ENCODE data around the gene AHCYL1.
"Not testable (repeated sequence)": the region's sequence is repeated elsewhere in the genome, so short reads cannot be mapped to it uniquely, and the experiment has no call there.

Gene AHCYL1

DNA sequence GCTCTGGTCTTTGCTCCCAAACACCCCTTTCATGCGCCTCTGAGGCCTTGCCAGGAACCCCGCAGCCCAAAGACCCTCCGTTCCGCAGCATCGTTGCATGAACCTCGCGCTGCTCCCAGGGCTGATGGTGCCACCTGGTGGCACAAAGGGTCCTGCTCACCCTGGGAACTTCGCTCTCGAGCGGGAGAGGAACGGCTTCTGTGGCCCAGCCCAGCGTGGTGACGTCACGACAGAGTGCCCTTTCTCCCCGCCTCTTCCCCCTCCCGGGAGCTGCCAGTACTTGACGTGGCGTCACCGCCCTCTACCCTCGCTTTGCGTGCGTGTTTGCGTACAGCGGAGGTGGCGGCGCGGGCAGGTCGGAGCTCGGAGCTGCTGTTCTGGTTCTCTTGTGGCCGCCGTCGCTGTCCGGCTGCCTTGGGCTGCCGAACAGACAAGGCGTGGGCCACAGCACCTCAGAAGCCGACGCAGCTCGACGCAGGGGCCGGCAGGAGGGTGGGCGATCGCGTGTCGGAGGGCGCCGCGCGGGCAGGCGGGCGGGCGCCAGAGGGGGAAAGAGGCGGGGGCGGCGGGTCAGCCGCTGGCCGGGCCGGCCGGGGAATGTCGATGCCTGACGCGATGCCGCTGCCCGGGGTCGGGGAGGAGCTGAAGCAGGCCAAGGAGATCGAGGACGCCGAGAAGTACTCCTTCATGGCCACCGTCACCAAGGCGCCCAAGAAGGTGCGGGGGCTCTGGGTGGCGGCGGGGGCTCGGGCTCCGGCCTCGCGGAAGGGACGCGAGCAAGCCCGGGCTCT lies at the start of gene AHCYL1:
AHCYL1 (plus strand) TSS at position 310 of the 791 bp plus-strand sequence; CDS start at position 598, 288 bp downstream.
- DNase-seq (ENCODE audit: low read depth) = peak; percentile 97
- H3K4me3 ChIP-seq (ENCODE audit: low read depth, low read length) = peak within 1 kb of the TSS; percentile 88

DNA sequence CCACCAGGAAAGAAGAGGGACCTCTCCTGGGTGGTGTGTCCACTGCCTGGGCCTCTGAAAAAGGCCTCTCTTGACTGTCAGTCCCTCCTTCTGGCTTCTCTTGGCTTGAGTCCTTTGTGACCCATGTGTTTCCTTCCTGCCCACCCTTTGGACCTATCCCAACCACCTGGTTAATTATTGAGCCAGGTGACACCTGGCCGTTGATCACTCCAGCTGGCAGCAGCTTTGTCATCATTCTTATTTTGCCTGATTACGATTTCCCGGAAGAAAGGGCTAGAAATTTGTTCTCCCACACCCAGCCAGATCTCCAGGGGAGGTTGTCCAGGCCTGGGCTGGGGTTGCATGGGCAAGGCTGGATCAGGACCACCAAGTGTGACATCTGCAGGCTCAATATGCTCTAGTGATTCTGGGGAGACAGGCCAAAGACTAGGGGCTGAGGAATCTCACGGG lies 49.1 kb upstream of the AHCYL1 start:
- DNase-seq (ENCODE audit: low read depth) = no peak
- H3K4me3 ChIP-seq (ENCODE audit: low read depth, low read length) = no peak overlapping the region

- H3K4me3 ChIP-seq (ENCODE audit: low read depth, low read length) = no peak overlapping the region
- no peak for DNase-seq (ENCODE audit: low read depth)
Measured at GRCh38 chr1:109937738-109938137, 46.8 kb upstream of the AHCYL1 start.

- H3K4me3 ChIP-seq (ENCODE audit: low read depth, low read length) = no peak overlapping the region
- DNase-seq (ENCODE audit: low read depth) = no peak
Measured at GRCh38 chr1:109938556-109938955, 46.0 kb upstream of the AHCYL1 start.

DNA sequence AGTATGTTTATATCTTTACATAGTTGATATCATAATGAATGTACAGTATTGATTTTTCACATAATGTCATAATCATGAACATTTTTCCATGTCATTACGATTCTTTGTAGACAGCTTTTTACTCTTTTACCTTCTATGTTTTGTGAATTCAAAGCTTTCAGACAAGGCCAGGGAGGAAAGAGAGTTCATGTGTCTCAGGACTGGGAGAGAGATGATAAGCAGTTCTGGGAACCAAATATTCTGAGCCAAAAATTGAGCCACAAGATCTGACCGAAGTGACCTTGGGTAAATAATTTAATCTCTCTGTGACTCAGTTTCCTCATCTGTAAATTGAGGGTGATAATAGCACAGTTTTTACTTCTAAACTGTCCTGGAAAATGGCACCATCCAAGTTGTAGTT lies 42.1 kb upstream of the AHCYL1 start:
- H3K4me3 ChIP-seq (ENCODE audit: low read depth, low read length) = no peak overlapping the region
- DNase-seq (ENCODE audit: low read depth) = no peak

DNA sequence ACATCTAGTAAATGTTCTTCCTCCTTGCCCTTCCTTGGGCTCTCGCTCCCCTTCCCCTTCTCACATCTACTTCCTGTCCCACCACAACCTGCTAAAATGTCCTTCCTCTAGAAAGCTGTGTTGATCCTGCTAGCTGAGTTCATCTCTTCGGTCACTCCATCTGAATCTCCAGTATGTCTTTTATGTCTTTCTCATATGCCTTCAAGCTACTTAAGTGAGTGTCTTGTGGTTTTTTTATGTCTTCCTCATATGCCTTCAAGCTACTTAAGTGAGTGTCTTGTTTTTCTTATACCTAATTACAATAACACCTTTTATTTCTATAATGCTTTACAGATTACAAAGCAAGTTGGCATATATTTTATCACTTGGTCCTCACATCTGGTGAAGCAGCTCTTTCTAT lies 40.0 kb upstream of the AHCYL1 start:
- no peak for DNase-seq (ENCODE audit: low read depth)
- no peak overlapping the region for H3K4me3 ChIP-seq (ENCODE audit: low read depth, low read length)

GRCh38 chr1:109946511-109946910 lies 38.1 kb upstream of the AHCYL1 start:
- H3K4me3 ChIP-seq (ENCODE audit: low read depth, low read length) = no peak overlapping the region
- no peak for DNase-seq (ENCODE audit: low read depth)

DNA sequence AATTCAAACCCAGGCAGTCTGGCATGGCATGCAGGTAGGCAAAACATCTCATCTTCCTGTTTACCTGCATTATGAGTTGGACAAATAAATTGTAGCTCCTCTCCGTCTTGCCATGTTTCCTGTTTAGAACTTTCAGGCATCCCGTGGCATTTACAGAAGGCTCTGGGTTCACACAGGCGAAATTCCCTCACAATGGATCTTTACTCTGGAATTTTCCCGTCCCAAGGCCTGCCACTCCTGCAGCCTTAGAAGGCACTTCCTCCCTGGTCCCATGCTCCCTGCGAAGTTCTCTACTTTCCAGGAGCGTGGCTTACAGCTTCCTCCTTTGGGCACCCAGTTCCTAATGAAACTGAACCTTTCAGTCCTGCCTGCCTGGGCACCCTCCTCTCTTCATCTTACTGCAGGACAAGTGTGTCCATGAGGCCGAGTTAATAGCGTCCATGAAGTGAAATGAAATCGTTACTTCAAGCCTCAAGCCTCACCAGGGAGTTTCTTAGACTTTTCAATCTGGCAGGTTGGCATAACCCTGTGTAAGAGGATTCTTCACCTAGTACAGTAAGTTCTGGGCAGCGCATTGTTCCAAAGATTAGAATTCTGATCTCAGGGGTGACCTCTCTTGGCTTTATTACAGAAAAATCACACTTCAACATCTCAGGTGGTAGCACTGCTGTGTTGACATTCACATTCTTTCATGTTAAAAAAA lies 36.8 kb upstream of the AHCYL1 start:
- no peak overlapping the region for H3K4me3 ChIP-seq (ENCODE audit: low read depth, low read length)
- no peak for DNase-seq (ENCODE audit: low read depth)

DNA sequence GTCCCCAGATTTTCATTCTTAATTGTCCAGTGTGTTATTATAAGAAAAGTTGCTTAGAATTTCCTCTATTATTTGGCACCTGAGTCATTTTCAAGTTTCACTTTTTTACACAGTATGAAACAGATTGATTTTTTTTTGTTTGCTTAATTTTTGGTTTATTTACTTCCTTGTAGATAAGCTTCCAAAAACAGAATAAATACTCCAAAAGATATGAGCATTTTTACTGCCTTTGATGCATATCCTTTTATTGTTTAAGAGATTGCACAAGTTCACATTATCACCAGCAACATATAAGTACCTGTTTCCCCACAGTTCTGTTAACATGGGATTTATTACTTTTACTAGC lies 36.3 kb upstream of the AHCYL1 start:
- no peak overlapping the region for H3K4me3 ChIP-seq (ENCODE audit: low read depth, low read length)
- no peak for DNase-seq (ENCODE audit: low read depth)

DNA sequence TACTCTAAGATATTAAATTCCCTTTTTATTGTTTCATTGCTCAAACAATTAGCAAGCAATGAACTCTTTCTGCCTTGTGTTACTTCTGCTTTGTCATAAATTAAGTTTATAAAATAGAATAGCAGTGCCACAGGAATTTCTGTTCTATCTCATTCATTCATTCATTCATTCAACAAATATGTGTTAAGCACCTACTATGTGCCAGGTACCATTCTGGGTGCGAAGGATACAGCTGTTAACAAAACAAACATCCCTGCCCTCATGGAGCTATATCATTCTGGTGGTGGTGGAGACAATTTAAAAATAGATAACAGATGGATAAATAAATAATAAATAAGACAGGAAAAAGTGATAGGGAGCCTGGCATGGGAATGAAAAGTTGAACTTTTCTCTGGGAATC lies 34.5 kb upstream of the AHCYL1 start:
- H3K4me3 ChIP-seq (ENCODE audit: low read depth, low read length) = no peak overlapping the region

GRCh38 chr1:109950509-109950908 lies 34.1 kb upstream of the AHCYL1 start:
- H3K4me3 ChIP-seq (ENCODE audit: low read depth, low read length) = no peak overlapping the region
- DNase-seq (ENCODE audit: low read depth) = no peak

More for the DNA sequence above, 34.5 kb upstream of the AHCYL1 start:
- DNase-seq (ENCODE audit: low read depth) = no peak

- DNase-seq (ENCODE audit: low read depth); H3K4me3 ChIP-seq (ENCODE audit: low read depth, low read length): not testable (repeated sequence)
Measured at GRCh38 chr1:109951501-109951900, 33.1 kb upstream of the AHCYL1 start.

GRCh38 chr1:109954041-109954512 lies 30.5 kb upstream of the AHCYL1 start:
- DNase-seq (ENCODE audit: low read depth) = no peak
- H3K4me3 ChIP-seq (ENCODE audit: low read depth, low read length) = no peak overlapping the region

GRCh38 chr1:109959632-109959973 lies 25.0 kb upstream of the AHCYL1 start:
- DNase-seq (ENCODE audit: low read depth) = no peak
- no peak overlapping the region for H3K4me3 ChIP-seq (ENCODE audit: low read depth, low read length)

GRCh38 chr1:109959974-109960744 lies 24.4 kb upstream of the AHCYL1 start:
- H3K4me3 ChIP-seq (ENCODE audit: low read depth, low read length) = no peak overlapping the region
- peak; percentile 59 for DNase-seq (ENCODE audit: low read depth)

DNA sequence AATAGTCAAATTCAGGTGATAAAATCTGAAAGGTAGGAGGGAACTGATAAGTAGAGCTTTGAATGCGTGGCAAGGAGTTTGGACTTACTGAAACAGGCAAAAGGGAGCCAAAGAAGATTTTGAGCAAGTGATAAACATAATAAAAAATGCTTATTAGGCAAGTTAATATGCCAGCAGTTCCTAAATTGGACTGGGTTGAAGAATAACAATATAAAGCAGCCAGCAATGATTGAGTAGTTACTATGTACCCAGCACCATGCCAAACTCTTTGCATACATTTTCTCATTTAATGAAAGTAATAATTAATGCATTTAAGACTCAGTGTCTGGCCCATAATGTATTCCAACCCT lies 23.8 kb upstream of the AHCYL1 start:
- DNase-seq (ENCODE audit: low read depth) = no peak
- H3K4me3 ChIP-seq (ENCODE audit: low read depth, low read length) = no peak overlapping the region

DNA sequence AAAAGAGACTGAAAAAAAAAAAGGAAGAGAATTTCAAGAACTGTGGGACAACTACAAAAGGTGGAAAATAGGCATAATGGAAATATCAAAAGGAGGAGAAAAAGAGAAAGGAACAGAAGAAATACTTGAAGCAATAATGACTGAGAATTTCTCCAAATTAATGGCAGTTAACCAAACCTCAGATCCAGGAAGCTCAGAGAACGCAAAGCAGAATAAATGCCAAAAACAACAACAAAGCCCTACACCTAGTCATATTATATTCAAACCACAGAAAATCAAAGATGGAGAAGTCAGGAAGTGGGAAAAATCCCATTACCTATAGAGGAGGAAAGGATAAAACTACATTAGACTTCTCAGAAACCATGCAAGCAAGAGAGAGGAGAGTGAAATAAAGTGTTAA lies 20.7 kb upstream of the AHCYL1 start:
- H3K4me3 ChIP-seq (ENCODE audit: low read depth, low read length) = no peak overlapping the region
- DNase-seq (ENCODE audit: low read depth) = no peak

DNA sequence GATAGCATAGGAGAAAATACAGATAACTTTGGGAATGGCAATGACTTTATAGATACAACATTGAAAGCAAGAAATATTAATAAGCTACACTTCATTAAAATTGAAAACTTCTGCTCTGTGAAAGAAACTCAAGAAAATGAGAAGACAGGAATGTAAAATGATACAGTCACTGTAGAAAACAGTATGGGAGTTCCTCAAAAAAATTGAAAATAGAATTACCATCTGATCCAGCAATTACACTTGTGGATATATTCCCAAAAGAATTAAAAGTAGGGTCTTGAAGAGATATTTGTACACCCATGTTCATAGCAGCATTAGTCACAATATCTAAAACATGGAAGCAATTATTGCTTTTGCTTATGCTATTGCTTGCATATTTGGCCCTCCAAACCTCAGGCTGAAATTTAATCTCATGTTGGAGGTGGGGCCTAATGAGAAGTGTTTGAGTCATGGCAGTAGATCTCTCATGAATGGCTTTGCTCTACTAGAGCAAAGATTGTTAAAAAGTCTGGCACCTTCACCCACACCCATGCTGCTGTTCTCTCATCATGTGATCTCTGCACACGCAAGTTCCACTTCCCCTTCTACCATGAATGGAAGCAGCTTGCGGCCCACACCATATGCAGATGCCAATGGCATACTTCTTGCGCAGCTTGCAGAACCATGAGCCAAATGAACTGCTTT lies 15.3 kb upstream of the AHCYL1 start:
- H3K4me3 ChIP-seq (ENCODE audit: low read depth, low read length) = no peak overlapping the region
- no peak for DNase-seq (ENCODE audit: low read depth)

- DNase-seq (ENCODE audit: low read depth) = no peak
- H3K4me3 ChIP-seq (ENCODE audit: low read depth, low read length) = no peak overlapping the region
Measured at GRCh38 chr1:109969907-109970306, 14.7 kb upstream of the AHCYL1 start.

DNA sequence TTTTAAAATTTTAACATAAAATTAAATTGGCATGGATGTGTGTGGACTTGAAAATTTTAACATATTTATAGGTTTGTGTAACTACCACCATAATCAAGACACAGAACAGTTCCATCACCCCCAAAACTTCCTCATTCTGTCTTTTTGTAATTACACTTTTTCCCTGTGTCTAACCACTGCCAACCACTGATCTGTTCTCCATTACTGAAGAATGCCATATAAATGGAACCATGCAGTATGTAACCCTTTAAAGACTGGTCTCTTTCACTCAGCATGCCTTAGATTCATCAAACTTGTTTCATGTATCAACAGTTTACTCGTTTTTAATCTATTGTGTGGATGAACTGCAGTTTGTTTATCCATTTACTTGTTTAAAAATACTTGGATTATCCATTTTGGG lies 13.0 kb upstream of the AHCYL1 start:
- DNase-seq (ENCODE audit: low read depth) = no peak
- H3K4me3 ChIP-seq (ENCODE audit: low read depth, low read length) = no peak overlapping the region

All from skeletal muscle cell (primary cell).